HG03342 (cell line): ENCODE data around the gene SLC35F3.

Source experiments
- ATAC-seq: cut with Tn5 transposase; IDR thresholded peaks from one replicate; pipeline ENCODE4 v1.9.1; 2021; ENCODE audit warnings: mild to moderate bottlenecking, moderate library complexity; ENCODE audit not compliant: unreplicated experiment

SLC35F3 gene

DNA sequence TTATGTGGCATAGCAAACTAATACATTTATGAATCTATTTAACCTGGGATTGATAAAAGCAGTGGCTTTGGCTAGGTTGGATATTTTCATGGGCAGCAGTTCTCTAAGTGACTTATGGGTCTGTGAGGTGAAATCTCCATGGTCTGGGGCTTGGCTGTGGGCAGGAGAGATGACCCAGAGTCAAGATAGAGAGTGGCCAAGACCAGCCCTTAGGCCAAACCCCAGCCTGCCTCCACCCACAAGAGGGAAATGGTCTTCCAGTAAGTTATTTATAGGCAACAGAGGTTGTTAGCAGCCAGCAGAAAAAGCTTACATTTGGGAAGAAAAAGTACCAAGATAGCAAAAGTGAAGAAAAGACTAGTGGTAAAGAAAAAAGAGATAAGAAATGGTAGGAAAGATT lies 61.4 kb downstream of the SLC35F3 start:
- ATAC-seq, result no peak

- ATAC-seq, result no peak
Measured at GRCh38 chr1:233971753-233972152, 67.3 kb downstream of the SLC35F3 start.

GRCh38 chr1:233972563-233972950 lies 68.1 kb downstream of the SLC35F3 start:
- ATAC-seq, result no peak

GRCh38 chr1:233972951-233973635 lies 68.6 kb downstream of the SLC35F3 start:
- no peak for ATAC-seq

DNA sequence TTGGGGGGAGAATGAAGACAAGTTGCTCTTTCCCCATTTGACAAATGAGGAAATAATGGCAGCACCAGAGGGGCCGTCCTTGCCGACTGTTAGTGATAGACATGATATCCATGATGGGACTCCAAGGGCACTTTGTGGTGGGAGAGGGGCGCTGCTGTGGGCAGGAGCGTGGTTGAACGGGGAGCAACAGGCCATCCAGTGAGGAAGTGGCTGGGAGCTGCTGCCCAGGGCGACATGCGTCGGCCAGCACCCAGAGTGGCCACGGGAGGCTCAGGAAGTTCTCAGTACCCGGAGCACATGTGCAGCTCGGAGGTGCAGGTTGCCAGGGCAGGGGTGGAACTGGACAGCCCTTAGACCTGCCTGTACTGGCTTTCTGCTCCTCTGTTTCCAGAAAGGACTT lies 71.0 kb downstream of the SLC35F3 start:
- no peak for ATAC-seq

- no peak for ATAC-seq
Measured at GRCh38 chr1:233981042-233981675, 76.7 kb downstream of the SLC35F3 start.

DNA sequence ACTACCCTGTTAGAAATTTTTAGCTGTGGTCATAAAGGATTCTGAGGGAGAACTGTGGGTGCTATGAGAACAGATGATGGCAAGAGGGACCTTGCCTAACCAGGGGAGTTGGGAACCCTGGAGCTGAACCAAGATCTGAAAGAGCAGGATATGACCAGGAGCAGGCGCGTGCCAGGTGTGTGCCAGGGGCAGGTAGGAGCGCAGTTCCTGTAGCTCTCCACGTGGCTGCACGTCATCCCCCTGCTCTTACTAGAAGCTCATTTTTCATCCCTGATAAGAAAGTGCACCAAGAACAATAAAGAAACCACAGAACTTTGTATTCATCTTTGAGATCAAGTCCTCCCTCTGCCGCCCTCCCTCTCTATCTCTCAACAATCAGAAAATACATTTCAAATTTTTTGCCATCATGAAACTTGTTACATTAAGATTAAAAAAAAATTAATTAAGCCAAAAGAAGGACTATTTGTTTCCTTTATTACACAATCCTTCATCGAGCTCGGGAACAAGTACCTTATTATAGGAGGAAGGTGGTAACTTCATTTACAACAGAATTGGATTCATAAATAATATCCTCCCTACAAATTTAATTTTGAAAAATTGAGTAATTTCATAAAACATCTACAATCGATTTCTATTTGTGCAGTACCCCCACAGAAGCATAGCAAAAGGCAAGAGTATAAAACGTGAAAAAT lies 78.5 kb downstream of the SLC35F3 start:
- ATAC-seq, result no peak

GRCh38 chr1:233983811-233984210 lies 79.3 kb downstream of the SLC35F3 start:
- ATAC-seq, result no peak

GRCh38 chr1:233988963-233989696 lies 84.7 kb downstream of the SLC35F3 start:
- no peak for ATAC-seq

DNA sequence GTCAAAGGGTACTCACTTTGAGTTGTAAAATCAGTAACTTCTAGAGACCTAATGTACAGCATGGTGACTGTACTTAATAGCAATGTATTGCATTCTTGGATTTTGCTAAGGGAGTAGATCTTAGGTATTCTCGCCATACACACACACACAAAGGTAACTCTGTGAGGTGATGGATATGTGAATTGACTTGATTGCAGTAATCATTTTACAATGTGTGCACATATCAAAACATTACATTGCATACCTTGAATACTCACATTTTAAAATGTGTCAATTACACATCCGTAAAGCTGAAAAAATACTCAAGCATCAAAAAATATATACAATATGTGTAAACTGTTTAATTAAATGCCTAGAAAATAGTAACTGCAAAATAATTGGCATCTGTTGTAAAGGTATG lies 86.0 kb downstream of the SLC35F3 start:
- ATAC-seq, result no peak

GRCh38 chr1:233993651-233994050 lies 89.2 kb downstream of the SLC35F3 start:
- peak; percentile 80 for ATAC-seq

DNA sequence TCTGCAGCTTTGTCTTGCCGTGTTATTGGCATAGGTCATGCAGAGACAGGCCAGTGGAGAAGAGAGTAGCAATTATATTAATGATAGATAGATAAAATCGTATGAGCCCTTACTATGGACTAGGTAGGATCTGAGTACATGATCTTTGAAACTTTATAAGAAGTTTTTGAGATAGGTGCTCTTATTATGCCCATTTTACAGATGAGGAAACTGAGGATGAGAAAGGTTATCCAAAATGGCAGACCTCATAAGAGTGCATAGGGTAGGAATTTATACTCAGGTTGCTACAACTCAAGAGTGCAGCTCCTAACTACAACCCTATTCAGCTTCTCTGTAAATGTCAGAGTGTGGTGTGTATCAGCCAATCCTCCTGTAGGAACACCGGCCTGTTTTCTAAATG lies 89.6 kb downstream of the SLC35F3 start:
- no peak for ATAC-seq

GRCh38 chr1:233998456-233998855 lies 94.0 kb downstream of the SLC35F3 start:
- no peak for ATAC-seq

- ATAC-seq, result no peak
Measured at GRCh38 chr1:233998891-233999290, 94.4 kb downstream of the SLC35F3 start.

GRCh38 chr1:234000557-234001041 lies 96.1 kb downstream of the SLC35F3 start:
- no peak for ATAC-seq

GRCh38 chr1:234001817-234002216 lies 97.3 kb downstream of the SLC35F3 start:
- ATAC-seq, result no peak

GRCh38 chr1:234004591-234004990 lies 100.1 kb downstream of the SLC35F3 start:
- ATAC-seq, result no peak

DNA sequence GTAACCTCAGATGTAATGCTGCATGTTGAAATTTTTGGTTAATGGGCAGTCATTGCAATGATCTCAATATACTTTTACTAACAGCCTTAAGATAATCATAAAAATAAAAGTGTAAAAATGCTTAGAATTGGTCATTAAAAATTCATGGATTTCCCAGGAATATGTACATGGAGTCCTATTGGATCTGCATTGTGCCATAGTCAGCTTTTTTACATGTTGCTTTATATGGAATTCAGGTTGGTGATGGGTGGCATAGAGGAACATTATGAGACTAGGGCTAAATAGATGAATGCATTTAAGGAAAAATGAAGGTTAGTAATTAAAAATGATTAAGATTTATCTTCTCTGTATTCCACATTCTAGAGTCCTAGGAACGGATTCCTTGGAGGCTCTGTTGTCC lies 103.2 kb downstream of the SLC35F3 start:
- ATAC-seq, result no peak

DNA sequence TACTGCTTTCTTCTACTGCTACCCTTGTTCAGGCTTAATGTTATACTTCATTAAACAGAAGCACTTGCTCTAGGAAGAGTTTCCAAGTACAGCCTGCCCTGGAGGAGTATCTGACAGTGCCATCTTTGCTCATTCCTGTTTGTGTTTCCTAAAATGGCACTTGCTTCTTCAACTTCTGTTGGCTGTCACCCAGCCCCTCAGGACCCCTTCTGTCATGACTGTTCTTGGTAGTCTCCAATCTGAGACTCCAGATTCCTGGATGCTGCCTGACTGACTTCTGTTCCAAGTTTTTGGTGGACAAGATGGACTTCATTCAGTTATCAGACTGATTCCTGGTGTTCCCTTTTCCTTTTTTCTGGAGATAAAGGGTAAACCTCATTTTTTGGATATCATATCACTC lies 104.1 kb downstream of the SLC35F3 start:
- ATAC-seq, result no peak

- ATAC-seq, result no peak
Measured at GRCh38 chr1:234009668-234010067, 105.2 kb downstream of the SLC35F3 start.

DNA sequence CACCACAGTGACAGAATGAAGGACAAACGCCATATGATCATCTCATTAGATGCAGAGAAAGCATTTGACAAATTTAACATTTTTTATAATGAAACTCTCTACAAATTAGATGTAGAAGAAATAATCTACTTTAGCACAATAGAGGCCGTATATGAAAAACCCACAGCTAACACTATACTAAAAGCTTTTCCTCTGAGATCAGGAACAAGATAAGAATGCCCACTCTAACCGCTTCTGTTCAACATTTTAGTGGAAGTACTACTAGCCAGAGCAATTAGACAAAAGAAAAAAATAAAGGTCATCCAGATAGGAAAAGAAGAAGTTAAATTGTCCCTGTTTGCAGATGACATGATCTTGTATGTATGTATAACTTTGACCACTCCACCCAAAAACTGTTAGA lies 109.7 kb downstream of the SLC35F3 start:
- no peak for ATAC-seq
